HepG2 (cell line): ENCODE data around the gene GLB1L. TPM values are rescaled to one million over a fixed set of nuclear protein-coding genes. Genes with fewer than 3 reads are reported as not detected.

Experiments used
- CEBPG ChIP-seq: IDR thresholded peaks from 2 replicates; pipeline ENCODE4 v1.6.1; 2016
- FOXC1 ChIP-seq: sonication (generic); formaldehyde crosslinking; IDR thresholded peaks from 2 replicates; pipeline ENCODE4 v1.8.0; 2022; ENCODE audit warnings: mild to moderate bottlenecking, missing genetic modification reagents, borderline replicate concordance
- KLF15 ChIP-seq: sonication (generic); formaldehyde crosslinking; IDR thresholded peaks from 2 replicates; pipeline ENCODE4 v1.8.1; 2023; ENCODE audit warnings: borderline replicate concordance, mild to moderate bottlenecking, inconsistent platforms, missing genetic modification reagents, mixed read lengths
- MYNN ChIP-seq: sonication (generic); formaldehyde crosslinking; IDR thresholded peaks from 2 replicates; pipeline ENCODE4 v1.4.0; 2020; ENCODE audit warnings: mild to moderate bottlenecking, low read depth, missing genetic modification reagents
- PITX1 ChIP-seq: sonication (generic); formaldehyde crosslinking; IDR thresholded peaks from 2 replicates; pipeline ENCODE4 v1.5.1; 2020; ENCODE audit warnings: mild to moderate bottlenecking, missing genetic modification reagents
- UBTF ChIP-seq: sonication (generic); formaldehyde crosslinking; IDR thresholded peaks from 2 replicates; pipeline ENCODE4 v1.4.0; 2020; ENCODE audit warnings: mild to moderate bottlenecking, missing genetic modification reagents
- YEATS2 ChIP-seq: sonication (generic); formaldehyde crosslinking; IDR thresholded peaks from 2 replicates; pipeline ENCODE4 v1.4.0; 2020; ENCODE audit warnings: missing genetic modification reagents, borderline replicate concordance
- ZNF18 ChIP-seq: sonication (generic); formaldehyde crosslinking; IDR thresholded peaks from 2 replicates; pipeline ENCODE4 v1.8.0; 2022; ENCODE audit warnings: mild to moderate bottlenecking, missing genetic modification reagents; ENCODE audit not compliant: insufficient replicate concordance
- ZNF292 ChIP-seq: sonication (generic); formaldehyde crosslinking; IDR thresholded peaks from 2 replicates; pipeline ENCODE4 v1.8.1; 2022; ENCODE audit warnings: mild to moderate bottlenecking, low read depth, missing genetic modification reagents, borderline replicate concordance
- ZNF501 ChIP-seq: sonication (generic); formaldehyde crosslinking; IDR thresholded peaks from 2 replicates; pipeline ENCODE4 v1.5.1; 2020; ENCODE audit warnings: mild to moderate bottlenecking, moderate library complexity, missing genetic modification reagents
- ZNF687 ChIP-seq: sonication (generic); formaldehyde crosslinking; IDR thresholded peaks from 2 replicates; pipeline ENCODE4 v1.5.1; 2020; ENCODE audit warnings: mild to moderate bottlenecking, missing genetic modification reagents, moderate library complexity
- ZNF773 ChIP-seq: sonication (generic); formaldehyde crosslinking; IDR thresholded peaks from 2 replicates; pipeline ENCODE4 v1.4.0; 2020; ENCODE audit warnings: missing genetic modification reagents, borderline replicate concordance
- polyA plus RNA-seq, 8 experiments: library from polyadenylated mRNA; depleted of rRNA in 3 of 8; stranded (reverse) in 7 of 8; unstranded in 1 of 8; fragments of >200 nt; fragmentation: Illumina TruSeq in 4 of 8; extraction: Trizol in 4 of 8; gene quantifications; 2 replicates each; pipeline versions ENCODE4 v1.2.1 to v1.2.3, GENCODE V29; 2011 to 2016; ENCODE audit warnings: low read depth in 4 of 8, missing spikeins in 1 of 8, mixed read lengths in 1 of 8; ENCODE audit not compliant: insufficient read depth in 1 of 8
- total RNA-seq, 5 experiments: library from RNA; depleted of rRNA; stranded (reverse); fragments of >200 nt; fragmentation: Illumina TruSeq; extraction: Trizol; gene quantifications; 2 replicates each; pipeline ENCODE4 v1.2.3, GENCODE V29; 2016; ENCODE audit warnings: low read depth in 1 of 5
- TF ChIP-seq, protein P1 (sequence below): sonication (generic); formaldehyde crosslinking; IDR thresholded peaks from 2 replicates; pipeline ENCODE4 v1.4.0; 2020; ENCODE audit warnings: missing genetic modification reagents, borderline replicate concordance
- TF ChIP-seq, protein P2 (sequence below): sonication (generic); formaldehyde crosslinking; IDR thresholded peaks from 2 replicates; pipeline ENCODE4 v1.4.0; 2020; ENCODE audit warnings: low read depth, missing genetic modification reagents

GLB1L gene
- total and polyA plus RNA-seq, 2 of the 13 experiments (the other 11 are each of a cell fraction or from before 2014, with no cell fraction given), result 6.8 to 7.3 TPM

DNA sequence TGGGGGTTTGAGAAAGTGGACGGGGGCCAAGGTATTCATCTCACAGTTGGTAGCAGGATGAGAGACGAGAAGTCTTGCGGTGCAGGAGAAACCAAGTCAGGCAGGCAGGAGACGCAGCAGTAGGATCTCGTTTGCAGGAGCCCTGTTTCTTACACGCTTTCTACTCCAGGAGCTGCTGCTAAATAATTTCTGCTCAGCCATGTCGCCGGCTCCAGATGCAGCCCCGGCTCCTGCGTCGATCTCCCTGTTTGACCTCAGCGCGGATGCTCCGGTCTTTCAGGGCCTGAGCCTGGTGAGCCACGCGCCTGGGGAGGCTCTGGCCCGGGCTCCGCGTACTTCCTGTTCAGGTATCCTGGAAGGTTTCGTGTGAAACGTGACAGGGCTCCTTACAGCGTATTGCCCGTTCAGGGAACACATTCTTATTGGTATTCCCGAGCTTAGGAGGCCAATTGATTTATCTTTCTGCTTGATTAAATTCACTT, 15.1 kb downstream of the GLB1L start (continued):
- TF ChIP-seq ZNF501 (no peak), PITX1 (CRISPR knock-in tag) (no peak), YEATS2 (0 out of 2 replicates have a peak, but pooled peaks have one; percentile 6), UBTF (CRISPR knock-in tag) (peak; percentile 80), ZNF773 (CRISPR knock-in tag) (0 out of 2 replicates have a peak, but pooled peaks have one; percentile 6), CEBPG (CRISPR knock-in tag) (0 out of 2 replicates have a peak, but pooled peaks have one; percentile 12), ZNF687 (CRISPR knock-in tag) (peak; percentile 94), ZNF18 (CRISPR knock-in tag) (no peak), FOXC1 (CRISPR knock-in tag) (no peak), MYNN (CRISPR knock-in tag) (no peak), ZNF292 (0 out of 2 replicates have a peak, but pooled peaks have one; percentile 25), KLF15 (no peak)
- TF ChIP-seq, protein P1, sequence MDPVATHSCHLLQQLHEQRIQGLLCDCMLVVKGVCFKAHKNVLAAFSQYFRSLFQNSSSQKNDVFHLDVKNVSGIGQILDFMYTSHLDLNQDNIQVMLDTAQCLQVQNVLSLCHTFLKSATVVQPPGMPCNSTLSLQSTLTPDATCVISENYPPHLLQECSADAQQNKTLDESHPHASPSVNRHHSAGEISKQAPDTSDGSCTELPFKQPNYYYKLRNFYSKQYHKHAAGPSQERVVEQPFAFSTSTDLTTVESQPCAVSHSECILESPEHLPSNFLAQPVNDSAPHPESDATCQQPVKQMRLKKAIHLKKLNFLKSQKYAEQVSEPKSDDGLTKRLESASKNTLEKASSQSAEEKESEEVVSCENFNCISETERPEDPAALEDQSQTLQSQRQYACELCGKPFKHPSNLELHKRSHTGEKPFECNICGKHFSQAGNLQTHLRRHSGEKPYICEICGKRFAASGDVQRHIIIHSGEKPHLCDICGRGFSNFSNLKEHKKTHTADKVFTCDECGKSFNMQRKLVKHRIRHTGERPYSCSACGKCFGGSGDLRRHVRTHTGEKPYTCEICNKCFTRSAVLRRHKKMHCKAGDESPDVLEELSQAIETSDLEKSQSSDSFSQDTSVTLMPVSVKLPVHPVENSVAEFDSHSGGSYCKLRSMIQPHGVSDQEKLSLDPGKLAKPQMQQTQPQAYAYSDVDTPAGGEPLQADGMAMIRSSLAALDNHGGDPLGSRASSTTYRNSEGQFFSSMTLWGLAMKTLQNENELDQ, result peak; percentile 76; the same call in 1 of the 2 replicates
- TF ChIP-seq, protein P2, sequence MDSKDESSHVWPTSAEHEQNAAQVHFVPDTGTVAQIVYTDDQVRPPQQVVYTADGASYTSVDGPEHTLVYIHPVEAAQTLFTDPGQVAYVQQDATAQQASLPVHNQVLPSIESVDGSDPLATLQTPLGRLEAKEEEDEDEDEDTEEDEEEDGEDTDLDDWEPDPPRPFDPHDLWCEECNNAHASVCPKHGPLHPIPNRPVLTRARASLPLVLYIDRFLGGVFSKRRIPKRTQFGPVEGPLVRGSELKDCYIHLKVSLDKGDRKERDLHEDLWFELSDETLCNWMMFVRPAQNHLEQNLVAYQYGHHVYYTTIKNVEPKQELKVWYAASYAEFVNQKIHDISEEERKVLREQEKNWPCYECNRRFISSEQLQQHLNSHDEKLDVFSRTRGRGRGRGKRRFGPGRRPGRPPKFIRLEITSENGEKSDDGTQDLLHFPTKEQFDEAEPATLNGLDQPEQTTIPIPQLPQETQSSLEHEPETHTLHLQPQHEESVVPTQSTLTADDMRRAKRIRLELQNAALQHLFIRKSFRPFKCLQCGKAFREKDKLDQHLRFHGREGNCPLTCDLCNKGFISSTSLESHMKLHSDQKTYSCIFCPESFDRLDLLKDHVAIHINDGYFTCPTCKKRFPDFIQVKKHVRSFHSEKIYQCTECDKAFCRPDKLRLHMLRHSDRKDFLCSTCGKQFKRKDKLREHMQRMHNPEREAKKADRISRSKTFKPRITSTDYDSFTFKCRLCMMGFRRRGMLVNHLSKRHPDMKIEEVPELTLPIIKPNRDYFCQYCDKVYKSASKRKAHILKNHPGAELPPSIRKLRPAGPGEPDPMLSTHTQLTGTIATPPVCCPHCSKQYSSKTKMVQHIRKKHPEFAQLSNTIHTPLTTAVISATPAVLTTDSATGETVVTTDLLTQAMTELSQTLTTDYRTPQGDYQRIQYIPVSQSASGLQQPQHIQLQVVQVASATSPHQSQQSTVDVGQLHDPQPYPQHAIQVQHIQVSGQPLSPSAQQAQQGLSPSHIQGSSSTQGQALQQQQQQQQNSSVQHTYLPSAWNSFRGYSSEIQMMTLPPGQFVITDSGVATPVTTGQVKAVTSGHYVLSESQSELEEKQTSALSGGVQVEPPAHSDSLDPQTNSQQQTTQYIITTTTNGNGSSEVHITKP (CRISPR knock-in tag), result no peak
